ENCODE results near the gene HOXA10. TPM values are rescaled to one million over a fixed set of nuclear protein-coding genes. Genes with fewer than 3 reads are reported as not detected.

Gene HOXA10
- 10 to 100 TPM in 1 of 3 donors, 1 to 10 TPM in 2; 2.3 to 21.1 (median 5.2) TPM for total RNA-seq

DNA sequence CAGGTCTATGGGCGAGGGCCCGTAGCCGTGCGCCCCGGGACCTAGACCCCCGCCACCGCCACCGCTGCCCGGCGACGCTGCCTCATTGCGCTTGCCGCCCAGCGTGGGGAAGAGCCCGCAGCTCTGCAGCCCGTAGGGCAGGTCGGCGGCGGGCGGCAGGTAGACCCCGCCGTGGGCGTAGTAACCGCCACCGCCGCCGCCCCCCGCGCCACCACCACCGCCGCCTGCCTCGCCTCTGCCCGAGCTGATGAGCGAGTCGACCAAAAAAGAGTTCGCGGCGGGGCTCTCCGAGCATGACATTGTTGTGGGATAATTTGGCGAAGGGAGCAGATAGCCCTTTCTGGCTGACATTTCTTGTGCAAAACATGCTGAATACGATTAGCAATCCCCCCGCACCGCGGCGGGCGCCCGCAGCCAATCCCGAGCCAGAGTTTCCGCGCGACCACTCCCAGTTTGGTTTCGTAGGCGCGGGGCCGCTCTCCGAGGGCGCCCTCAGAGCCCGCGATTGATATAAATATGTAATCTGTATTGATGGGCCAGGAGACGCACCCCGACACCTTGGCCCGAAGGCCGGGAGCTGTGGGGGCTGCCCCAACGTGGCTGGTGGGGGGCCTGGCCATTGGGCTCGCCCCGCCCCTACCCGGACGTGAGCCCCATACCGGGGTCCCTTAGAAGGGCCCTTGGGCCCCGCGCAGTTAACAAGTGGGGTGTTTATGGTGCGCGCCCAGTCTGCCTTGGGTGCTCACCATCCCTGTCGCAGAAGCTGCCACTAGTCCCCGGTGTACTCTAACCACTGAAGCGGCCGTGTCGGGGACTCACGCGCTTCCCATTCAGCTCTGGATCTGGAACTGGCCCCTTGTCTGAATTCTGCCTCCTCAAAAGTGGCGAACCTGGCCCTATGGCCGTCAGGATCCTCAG is at the start of gene HOXA10:
Gene HOXA10 (minus strand): TSS at position 365 of the 918 bp plus-strand sequence. CDS start 14 bp downstream, at position 351.
- intact Hi-C loops (cut with DNase I; ENCODE audit: low total_unique reads): loop anchor here (10.0 kb wide), 1 partner anchor 1319 kb away; no protein-coding TSS in a partner anchor
- no peaks in the 10 kb centered on the region for H3K9me3 ChIP-seq
- peak within 1 kb of the TSS; percentile 62 to 91 (median 76) for H3K4me3 ChIP-seq
- peaks cover 3 to 67% of the 10 kb centered on the region in 2 donors for H3K27me3 ChIP-seq
- peak within 1 kb of the TSS; percentile 82 to 91 for H3K27ac ChIP-seq
- peak in 1 of 2 donors; percentile 48 for DNase-seq (ENCODE audit: low spot score in 2 of 2)
- H3K4me1 ChIP-seq: no peaks in the 10 kb centered on the region
- no peaks in the 10 kb centered on the region for H3K36me3 ChIP-seq
- no peak for TF ChIP-seq CTCF (IDR thresholded peaks at IDR 0.05)
- no peak for TF ChIP-seq POLR2A (IDR thresholded peaks at IDR 0.05)
- TF ChIP-seq POLR2AphosphoS5 (IDR thresholded peaks at IDR 0.05): no peak

DNA sequence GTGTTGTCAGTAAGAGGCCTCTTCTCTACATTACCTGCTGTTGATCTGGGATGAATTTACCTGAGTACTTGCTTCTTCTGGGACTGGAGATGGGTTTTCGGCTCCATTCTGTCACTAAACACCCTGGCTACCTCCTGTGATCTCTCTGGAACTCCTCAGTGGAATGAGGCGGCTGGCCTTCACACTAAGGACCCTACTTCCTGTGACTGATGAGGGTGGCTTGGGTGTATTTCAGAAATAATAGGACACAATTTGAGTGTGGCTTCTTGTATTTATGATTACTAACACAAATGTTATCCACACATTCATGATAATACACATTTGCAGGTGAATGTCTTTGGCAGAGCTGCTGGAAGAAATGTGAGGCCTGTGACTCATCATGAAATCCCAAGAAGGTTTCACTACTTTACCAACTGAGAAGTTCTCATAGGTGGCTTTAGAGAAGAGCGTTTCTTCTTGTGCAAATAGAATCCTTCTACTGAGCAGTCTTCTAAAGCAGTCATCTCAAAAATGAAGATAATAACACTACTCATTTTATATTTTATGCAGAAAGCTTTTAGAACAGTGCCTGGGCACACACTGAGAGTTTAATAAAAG is 47.2 kb upstream of the HOXA10 start:
- Histone ChIP-seq H3K27me3 (peaks cover 0 to 73% of the 10 kb centered on the region in 2 donors), H3K9me3 (no peaks in the 10 kb centered on the region), H3K4me3 (no peak overlapping the region), H3K27ac (no peak overlapping the region), H3K36me3 (no peaks in the 10 kb centered on the region), H3K4me1 (no peaks in the 10 kb centered on the region)
- TF ChIP-seq POLR2A (IDR thresholded peaks at IDR 0.05) (no peak), CTCF (IDR thresholded peaks at IDR 0.05) (no peak), POLR2AphosphoS5 (IDR thresholded peaks at IDR 0.05) (no peak)
- no peak for DNase-seq (ENCODE audit: low spot score in 2 of 2)
- intact Hi-C loops (cut with DNase I; ENCODE audit: low total_unique reads): no loop called here

GRCh38 chr7:27220440-27220955 is 46.4 kb upstream of the HOXA10 start:
- no peak for DNase-seq (ENCODE audit: low spot score in 2 of 2)
- H3K27me3 ChIP-seq: peaks cover 0 to 65% of the 10 kb centered on the region in 2 donors
- H3K36me3 ChIP-seq: no peaks in the 10 kb centered on the region
- H3K4me1 ChIP-seq: no peaks in the 10 kb centered on the region
- H3K4me3 ChIP-seq: no peak overlapping the region
- no peaks in the 10 kb centered on the region for H3K9me3 ChIP-seq
- intact Hi-C loops (cut with DNase I; ENCODE audit: low total_unique reads): no loop called here
- no peak overlapping the region for H3K27ac ChIP-seq
- TF ChIP-seq POLR2A (IDR thresholded peaks at IDR 0.05) (no peak), CTCF (IDR thresholded peaks at IDR 0.05) (no peak), POLR2AphosphoS5 (IDR thresholded peaks at IDR 0.05) (no peak)

DNA sequence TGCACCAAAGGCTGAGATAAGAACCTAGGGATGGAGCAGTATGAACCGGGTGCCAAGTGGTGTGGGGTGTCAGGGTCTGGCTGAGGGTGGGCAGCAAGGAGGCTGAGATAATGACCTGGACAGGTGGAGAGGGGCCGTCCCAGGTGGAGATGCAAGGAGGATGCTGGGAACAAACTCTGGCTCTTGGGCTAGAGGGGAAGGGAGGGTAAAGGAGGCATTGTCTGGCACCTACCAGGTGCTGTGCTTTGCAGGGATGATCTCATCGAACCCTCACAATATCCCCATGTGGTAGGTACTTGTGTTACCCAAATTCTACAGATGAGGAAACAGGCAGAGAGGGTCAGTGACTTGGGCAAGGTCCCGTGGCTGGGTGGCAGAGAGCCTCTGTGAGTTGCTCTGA is 45.7 kb upstream of the HOXA10 start:
- intact Hi-C loops (cut with DNase I; ENCODE audit: low total_unique reads): no loop called here
- TF ChIP-seq POLR2AphosphoS5 (IDR thresholded peaks at IDR 0.05) (no peak), CTCF (IDR thresholded peaks at IDR 0.05) (no peak), POLR2A (IDR thresholded peaks at IDR 0.05) (no peak)
- no peak for DNase-seq (ENCODE audit: low spot score in 2 of 2)
- Histone ChIP-seq H3K4me1 (no peaks in the 10 kb centered on the region), H3K9me3 (no peaks in the 10 kb centered on the region), H3K27me3 (peaks cover 0 to 59% of the 10 kb centered on the region in 2 donors), H3K27ac (no peak overlapping the region), H3K4me3 (no peak overlapping the region), H3K36me3 (no peaks in the 10 kb centered on the region)

Data from breast epithelium (tissue), 4 donors.